Common myeloid progenitor, CD34-positive (primary cell): ENCODE measurements around the gene OPTC.
"Not testable (repeated sequence)": the region's sequence is repeated elsewhere in the genome, so short reads cannot be mapped to it uniquely, and the experiment has no call there.

Source experiments
- CTCF ChIA-PET: fragments of 350-600 bp; sonication (Branson Sonifier 250); formaldehyde crosslinking; loops from one replicate; lab custom pipeline; 2021; ENCODE audit warnings: antibody characterized with exemption; lab: Charles Lee
- POLR2A ChIA-PET: fragments of 350-600 bp; sonication (Branson Sonifier 250); formaldehyde crosslinking; loops from one replicate; lab custom pipeline; 2021; ENCODE audit warnings: antibody characterized with exemption; lab: Charles Lee
- DNase-seq, 3 donors: peaks; one replicate each; pipeline versions ENCODE4 v3.0.0 to v3.0.0-alpha.2; 2013
- H3K27ac ChIP-seq, 2 experiments: 1 replicate in 1 of 2; 2 replicates in 1 of 2; pipeline ENCODE4 v1.7.0; 2013; ENCODE audit warnings: inconsistent platforms in 2 of 2, low read length in 2 of 2, mild to moderate bottlenecking in 2 of 2, low read depth in 1 of 2, moderate library complexity in 1 of 2; ENCODE audit not compliant: severe bottlenecking in 2 of 2, insufficient read depth in 1 of 2, poor library complexity in 1 of 2
- H3K27me3 ChIP-seq, 5 experiments: replicated peaks in 2 of 5; 1 replicate in 3 of 5; 2 replicates in 2 of 5; pipeline versions ENCODE4 v1.6.1 to v1.7.0; 2013; ENCODE audit warnings: low read length in 4 of 5, mild to moderate bottlenecking in 2 of 5, moderate library complexity in 2 of 5, inconsistent platforms in 1 of 5; ENCODE audit not compliant: insufficient read depth in 5 of 5, control insufficient read depth in 4 of 5
- H3K36me3 ChIP-seq, 4 experiments: 1 replicate in 2 of 4; 2 replicates in 2 of 4; pipeline versions ENCODE4 v1.6.1 to v1.7.0; 2013; ENCODE audit warnings: low read length in 3 of 4, control low read depth in 1 of 4, mild to moderate bottlenecking in 1 of 4; ENCODE audit not compliant: control insufficient read depth in 4 of 4, insufficient read depth in 4 of 4
- H3K4me1 ChIP-seq, 4 experiments: 1 replicate in 3 of 4; 2 replicates in 1 of 4; pipeline versions ENCODE4 v1.6.1 to v1.7.1; 2013; ENCODE audit warnings: low read length in 3 of 4, mild to moderate bottlenecking in 3 of 4, control low read depth in 1 of 4, inconsistent platforms in 1 of 4, moderate library complexity in 1 of 4; ENCODE audit not compliant: control insufficient read depth in 4 of 4, insufficient read depth in 4 of 4; ENCODE audit errors: control extremely low read depth in 1 of 4
- H3K4me3 ChIP-seq, 7 experiments: 1 replicate in 4 of 7; 2 replicates in 3 of 7; pipeline versions ENCODE4 v1.5.1 to v1.7.0; 2013; ENCODE audit warnings: mild to moderate bottlenecking in 7 of 7, low read length in 6 of 7, moderate library complexity in 6 of 7, inconsistent platforms in 2 of 7, low read depth in 2 of 7, control low read depth in 1 of 7; ENCODE audit not compliant: insufficient read depth in 4 of 7, control insufficient read depth in 1 of 7; ENCODE audit errors: extremely low read depth in 1 of 7
- H3K9me3 ChIP-seq, 5 experiments: 1 replicate in 4 of 5; 2 replicates in 1 of 5; pipeline versions ENCODE4 v1.6.1 to v1.7.1; 2013; ENCODE audit warnings: low read length in 4 of 5, mild to moderate bottlenecking in 2 of 5, inconsistent platforms in 1 of 5, low read depth in 1 of 5, moderate library complexity in 1 of 5; ENCODE audit not compliant: control insufficient read depth in 4 of 5, insufficient read depth in 2 of 5; ENCODE audit errors: control extremely low read depth in 1 of 5
- WGBS: methylation state at CpG from one replicate; pipeline ENCODE4 v1.1.5; 2013; ENCODE audit not compliant: insufficient coverage; 5-methylcytosine and 5-hydroxymethylcytosine counted together

Gene OPTC

DNA sequence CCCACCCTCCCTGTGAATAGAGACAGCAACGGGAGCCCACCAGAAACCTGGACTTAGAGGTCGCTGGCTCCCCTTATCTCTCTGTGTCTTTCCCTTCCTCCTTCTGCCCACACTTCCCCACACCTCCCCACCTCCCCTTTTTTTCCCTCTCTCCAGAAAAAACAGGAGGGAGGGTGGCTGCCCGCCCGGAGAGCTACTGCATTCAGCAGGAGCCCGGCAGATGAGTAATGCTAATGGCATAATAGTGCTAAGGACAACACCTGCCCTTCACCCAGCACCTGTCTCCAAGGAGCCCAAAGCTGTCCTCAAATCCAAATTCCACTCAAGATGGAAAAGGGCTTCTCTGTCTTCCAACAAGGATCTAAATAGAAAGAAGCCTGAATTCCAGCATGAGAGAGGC, 29.7 kb upstream of the OPTC start:
- H3K27me3 ChIP-seq, result no peaks in the 10 kb centered on the region
- 89% methylated on average over 3 of the region's 5 CpGs for WGBS
- no peak overlapping the region for H3K27ac ChIP-seq
- ChIA-PET POLR2A (interaction anchor here (0.6 kb wide), 1 partner anchor 63 kb away, joined by 9 read pairs; no protein-coding TSS in a partner anchor), CTCF (interaction anchor here (1.2 to 1.7 kb wide), 4 partner anchors 14 to 122 kb away, joined by 3 to 8 read pairs (median 4); no protein-coding TSS in a partner anchor)
- no peak for DNase-seq
- H3K9me3 ChIP-seq, result no peaks in the 10 kb centered on the region
- peaks cover 0 to 3% (median 0%) of the 10 kb centered on the region in 4 experiments for H3K4me1 ChIP-seq
- H3K4me3 ChIP-seq, result no peak overlapping the region
- no peaks in the 10 kb centered on the region for H3K36me3 ChIP-seq

DNA sequence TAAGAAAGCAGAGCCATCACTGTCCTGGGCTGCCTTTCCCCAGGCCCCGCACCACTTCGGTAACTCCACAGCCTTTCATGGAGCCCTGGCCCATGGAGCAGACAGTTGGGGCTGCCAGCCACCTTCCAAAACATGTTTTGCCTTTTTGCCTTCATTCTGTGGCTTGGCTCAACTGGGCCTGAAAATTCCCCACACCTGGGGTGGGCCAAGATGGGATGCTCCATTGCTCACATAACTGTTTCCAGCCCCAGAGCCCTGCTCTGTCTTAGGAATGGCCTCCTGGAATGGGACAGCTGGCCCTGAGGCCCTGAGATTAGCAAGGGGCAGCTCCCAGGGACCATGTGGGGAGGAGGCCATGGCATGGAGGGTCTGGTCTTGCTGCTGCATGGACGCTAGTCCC, 29.2 kb upstream of the OPTC start:
- H3K4me3 ChIP-seq, result no peak overlapping the region
- ChIA-PET POLR2A (interaction anchor here (0.6 kb wide), 1 partner anchor 63 kb away, joined by 9 read pairs; no protein-coding TSS in a partner anchor), CTCF (interaction anchor here (1.0 to 1.6 kb wide), 3 partner anchors 14 to 122 kb away, joined by 3 to 4 read pairs (median 3); no protein-coding TSS in a partner anchor)
- H3K27me3 ChIP-seq, result no peaks in the 10 kb centered on the region
- H3K9me3 ChIP-seq, result no peaks in the 10 kb centered on the region
- WGBS, result 100% methylated on average over 3 of the region's 3 CpGs
- DNase-seq, result no peak
- H3K4me1 ChIP-seq, result peaks cover 0 to 4% (median 3%) of the 10 kb centered on the region in 4 experiments
- no peaks in the 10 kb centered on the region for H3K36me3 ChIP-seq
- no peak overlapping the region for H3K27ac ChIP-seq

DNA sequence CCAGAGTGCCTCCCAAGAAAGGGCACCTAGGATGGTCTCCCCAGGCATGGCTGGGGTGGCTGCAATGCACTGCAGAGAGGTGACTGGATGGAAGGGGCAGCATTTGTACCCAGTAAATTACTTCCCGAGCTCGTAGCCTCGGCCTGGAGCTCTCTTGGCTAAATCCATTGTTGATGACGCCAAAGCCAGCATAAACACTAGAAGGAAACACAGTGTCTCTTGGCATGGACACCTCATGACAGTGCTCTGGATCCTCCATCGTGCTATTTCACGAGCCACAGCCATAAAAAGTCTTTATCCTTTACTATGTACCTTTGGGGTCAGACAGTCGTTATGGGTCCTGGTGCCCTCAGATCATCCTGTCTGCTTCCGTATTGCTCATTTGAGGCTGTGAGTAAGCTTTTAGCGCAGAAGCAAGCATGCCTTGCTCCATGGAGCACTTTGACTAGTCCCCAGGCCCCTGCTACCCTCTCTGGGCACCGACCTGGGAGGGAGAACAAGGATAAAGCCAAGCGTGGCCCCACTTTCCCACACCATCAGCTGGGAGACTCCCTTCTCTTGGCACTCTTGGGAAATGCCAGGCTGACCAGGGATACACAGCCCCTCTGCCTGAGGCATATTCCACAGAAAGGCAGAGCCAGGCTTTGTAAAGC, 28.7 kb upstream of the OPTC start:
- H3K27ac ChIP-seq, result no peak overlapping the region
- peaks cover 0 to 9% (median 6%) of the 10 kb centered on the region in 4 experiments for H3K4me1 ChIP-seq
- no peaks in the 10 kb centered on the region for H3K27me3 ChIP-seq
- 95% methylated on average over 10 of the region's 11 CpGs for WGBS
- CTCF ChIA-PET, result interaction anchor here (1.0 kb wide), 1 partner anchor 22 kb away, joined by 3 read pairs; no protein-coding TSS in a partner anchor
- H3K4me3 ChIP-seq, result no peak overlapping the region
- POLR2A ChIA-PET, result interaction anchor here (0.6 kb wide), 1 partner anchor 62 kb away, joined by 9 read pairs; no protein-coding TSS in a partner anchor
- no peaks in the 10 kb centered on the region for H3K9me3 ChIP-seq
- no peaks in the 10 kb centered on the region for H3K36me3 ChIP-seq
- DNase-seq, result no peak

DNA sequence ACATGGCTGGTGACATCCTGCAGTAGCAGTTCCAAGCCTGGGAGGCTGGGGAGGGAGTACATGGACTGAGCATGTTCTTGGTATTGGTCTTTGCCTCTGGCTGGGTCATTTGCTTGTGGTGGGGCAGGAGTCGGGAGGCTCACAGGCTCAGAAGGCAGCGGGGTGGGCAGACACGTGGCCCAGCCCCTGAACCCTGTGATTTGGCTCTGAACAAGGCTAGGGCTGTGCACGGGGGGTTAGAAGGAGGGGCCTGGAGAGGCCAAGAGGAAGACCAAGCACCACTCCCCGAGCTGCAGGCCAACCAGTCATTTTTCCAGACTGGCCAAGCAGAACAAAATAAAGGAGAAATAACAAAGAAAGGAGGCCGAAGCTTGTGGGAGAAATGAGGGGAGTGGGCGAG, 28.0 kb upstream of the OPTC start:
- Histone ChIP-seq H3K27me3 (no peaks in the 10 kb centered on the region), H3K27ac (no peak overlapping the region), H3K9me3 (no peaks in the 10 kb centered on the region), H3K4me3 (no peak overlapping the region), H3K4me1 (peaks cover 0 to 13% (median 7%) of the 10 kb centered on the region in 4 experiments), H3K36me3 (no peaks in the 10 kb centered on the region)
- POLR2A ChIA-PET, result interaction anchor here (0.6 kb wide), 1 partner anchor 22 kb away, joined by 3 read pairs; no protein-coding TSS in a partner anchor
- CTCF ChIA-PET, result interaction anchor here (0.5 to 1.2 kb wide), 3 partner anchors 126 to 570 kb away, joined by 3 read pairs; no protein-coding TSS in a partner anchor
- DNase-seq, result no peak
- 90% methylated on average over 2 of the region's 7 CpGs for WGBS

DNA sequence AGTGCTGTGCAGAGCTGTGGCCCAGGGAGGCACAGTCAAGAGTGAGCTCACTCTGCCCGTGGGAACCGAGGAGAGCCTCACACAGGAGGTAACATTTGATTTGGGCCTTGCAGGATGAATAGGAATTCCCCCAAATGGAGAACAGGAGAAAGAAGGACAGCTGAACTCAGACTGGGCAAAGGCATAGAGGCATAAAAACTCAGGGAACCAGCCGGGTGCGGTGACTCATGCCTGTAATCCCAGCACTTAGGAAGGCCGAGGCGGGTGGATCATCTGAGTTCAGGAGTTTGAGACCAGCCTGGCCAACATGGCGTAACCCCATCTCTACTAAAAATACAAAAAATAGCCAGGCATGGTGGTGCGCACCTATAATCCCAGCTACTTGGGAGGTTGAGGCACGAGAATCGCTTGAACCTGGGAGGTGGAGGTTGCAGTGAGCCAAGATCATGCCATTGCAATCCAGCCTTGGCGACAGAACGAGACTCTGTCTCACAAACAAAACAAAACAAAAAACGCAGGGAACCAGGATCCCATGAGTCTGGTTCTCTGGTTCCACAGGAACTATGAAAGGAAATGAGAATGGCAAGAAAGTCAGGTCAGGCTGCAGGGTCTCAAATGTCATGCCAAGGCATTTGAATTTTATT, 26.9 kb upstream of the OPTC start:
- H3K27ac ChIP-seq, H3K36me3 ChIP-seq, H3K4me3 ChIP-seq, H3K27me3 ChIP-seq, H3K9me3 ChIP-seq, POLR2A ChIA-PET, DNase-seq: not testable (repeated sequence)
- WGBS, result 100% methylated on average over 8 of the region's 13 CpGs
- peaks cover 0 to 13% (median 7%) of the 10 kb centered on the region in 4 experiments for H3K4me1 ChIP-seq
- CTCF ChIA-PET, result interaction anchor here (0.9 to 1.2 kb wide), 2 partner anchors 127 to 295 kb away, joined by 3 read pairs; no protein-coding TSS in a partner anchor

DNA sequence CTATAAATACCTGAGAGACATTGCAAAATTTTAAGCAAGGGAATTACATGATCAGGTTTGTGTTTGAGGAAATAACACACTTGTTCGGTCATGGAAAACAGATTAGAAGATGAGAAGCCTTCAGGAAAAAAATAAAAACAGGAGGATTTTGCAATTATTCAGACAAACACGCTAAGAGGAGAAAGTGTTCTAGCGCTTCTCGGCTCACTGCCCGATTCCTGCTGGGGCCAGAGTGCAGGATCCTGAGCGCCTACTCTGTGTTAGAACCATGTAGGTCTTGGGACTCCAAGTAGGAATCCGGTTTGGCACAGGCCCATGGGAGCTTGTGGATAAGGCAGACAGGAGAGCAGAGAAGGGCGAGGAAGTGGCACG, 26.4 kb upstream of the OPTC start:
- no peak for DNase-seq
- ChIA-PET CTCF (no interaction called here), POLR2A (no interaction called here)
- Histone ChIP-seq H3K4me1 (peaks cover 0 to 13% (median 7%) of the 10 kb centered on the region in 4 experiments), H3K36me3 (no peaks in the 10 kb centered on the region), H3K4me3 (no peak overlapping the region), H3K9me3 (no peaks in the 10 kb centered on the region), H3K27ac (no peak overlapping the region), H3K27me3 (no peaks in the 10 kb centered on the region)
- WGBS, result 97% methylated on average over 9 of the region's 9 CpGs

DNA sequence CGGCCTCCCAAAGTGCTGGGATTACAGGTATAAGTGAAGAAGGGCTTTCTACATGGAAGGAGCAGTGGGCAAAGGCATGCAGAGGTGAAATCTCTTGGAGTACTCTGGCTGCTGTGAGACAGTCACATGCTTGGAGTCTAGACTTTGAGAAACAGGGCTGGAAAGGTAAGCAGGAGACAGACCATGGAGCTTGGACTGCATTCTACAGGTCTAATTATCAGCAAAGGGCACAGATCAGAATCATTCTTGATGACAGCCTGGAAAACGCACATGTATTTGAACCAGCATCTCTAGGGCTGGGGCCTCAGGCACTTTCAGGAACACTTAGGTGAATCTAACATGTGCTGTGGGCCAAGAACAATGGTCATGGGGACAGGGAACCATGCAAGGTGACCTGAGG, 25.6 kb upstream of the OPTC start:
- WGBS, result 100% methylated on average over 2 of the region's 2 CpGs
- H3K9me3 ChIP-seq, result no peaks in the 10 kb centered on the region
- H3K27me3 ChIP-seq, result no peaks in the 10 kb centered on the region
- H3K27ac ChIP-seq, result no peak overlapping the region
- H3K4me3 ChIP-seq, result no peak overlapping the region
- H3K4me1 ChIP-seq, result peaks cover 0 to 13% (median 7%) of the 10 kb centered on the region in 4 experiments
- no peaks in the 10 kb centered on the region for H3K36me3 ChIP-seq
- DNase-seq, result no peak
- ChIA-PET POLR2A (no interaction called here), CTCF (no interaction called here)
